Head of caudate nucleus (tissue), 42 donors: Measurements from ENCODE around the gene TTC8.
A peak's percentile ranks its signal among the peaks of the same experiment; 100 is the strongest.
"Not testable (repeated sequence)": the region's sequence is repeated elsewhere in the genome, so short reads cannot be mapped to it uniquely, and the experiment has no call there.

Experiments used
- DNase-seq, 42 donors: peaks; one replicate each; pipeline versions ENCODE4 v3.0.0 to v3.0.0-alpha.2; 2020 to 2021; ENCODE audit warnings: mixed read lengths in 7 of 42
- intact Hi-C: fragments of 100-400 bp; cut with DNase I; formaldehyde crosslinking; loops from one replicate; pipeline ENCODE4 v1.15.0; 2022

Gene TTC8

DNA sequence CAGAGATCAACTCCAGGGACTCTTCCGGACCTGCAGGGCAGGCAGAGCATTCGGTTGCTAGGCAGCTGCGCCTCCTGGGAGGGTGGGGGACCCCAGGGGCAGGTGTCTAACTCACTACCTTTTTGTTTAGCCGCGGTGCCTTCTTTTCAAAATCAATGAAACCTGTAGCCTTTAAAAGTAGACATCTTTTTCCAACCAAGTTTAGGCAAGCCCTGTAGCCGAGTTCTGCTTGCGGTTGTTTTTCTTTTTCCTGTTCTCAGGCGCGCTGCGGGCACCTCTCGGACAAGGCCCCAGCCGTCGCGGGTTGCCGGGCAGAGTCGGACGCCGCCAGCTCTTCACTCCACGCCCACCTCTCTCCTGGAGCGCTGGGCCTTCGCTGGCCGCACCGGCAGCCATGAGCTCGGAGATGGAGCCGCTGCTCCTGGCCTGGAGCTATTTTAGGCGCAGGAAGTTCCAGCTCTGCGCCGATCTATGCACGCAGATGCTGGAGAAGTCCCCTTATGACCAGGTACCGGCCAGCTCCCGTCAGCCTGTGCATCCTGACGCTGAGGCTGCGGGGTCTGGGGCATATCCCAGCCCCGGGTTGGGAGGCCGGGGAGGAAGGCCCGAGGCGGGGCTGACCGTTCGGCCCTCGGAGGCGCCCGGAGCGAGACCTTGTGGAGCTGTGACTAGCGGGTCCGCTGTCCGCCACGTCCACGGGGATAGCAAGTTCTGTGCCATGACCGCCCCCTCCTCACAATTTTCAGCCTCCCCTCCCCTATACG is at the start of gene TTC8:
TTC8 (plus strand) TSS at position 338 of the 764 bp plus-strand sequence; CDS start at position 395, 57 bp downstream.
- DNase-seq: peak; percentile 60 to 94 (median 85)
- intact Hi-C loops: no loop called here

DNA sequence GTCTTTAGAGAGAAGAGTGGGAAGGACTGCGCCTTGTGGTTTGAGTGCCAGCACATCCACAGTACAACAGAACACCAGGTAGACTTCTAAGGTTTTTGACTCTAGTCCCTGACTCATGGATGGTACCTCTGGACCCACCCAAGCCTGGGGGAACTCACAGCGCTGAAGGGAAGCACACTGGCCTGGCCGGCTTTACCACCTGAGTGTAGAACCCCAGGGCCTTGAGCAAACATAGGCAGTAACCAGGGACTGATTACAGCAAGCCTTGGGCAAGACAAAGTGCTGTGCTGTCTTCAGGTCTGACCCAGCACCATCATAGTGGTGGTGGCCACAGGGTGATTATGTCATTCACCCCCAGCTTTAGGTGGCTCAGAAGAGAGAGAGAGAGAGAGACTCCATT is 48.9 kb upstream of the TTC8 start:
- no peak for DNase-seq
- intact Hi-C loops: no loop called here

DNA sequence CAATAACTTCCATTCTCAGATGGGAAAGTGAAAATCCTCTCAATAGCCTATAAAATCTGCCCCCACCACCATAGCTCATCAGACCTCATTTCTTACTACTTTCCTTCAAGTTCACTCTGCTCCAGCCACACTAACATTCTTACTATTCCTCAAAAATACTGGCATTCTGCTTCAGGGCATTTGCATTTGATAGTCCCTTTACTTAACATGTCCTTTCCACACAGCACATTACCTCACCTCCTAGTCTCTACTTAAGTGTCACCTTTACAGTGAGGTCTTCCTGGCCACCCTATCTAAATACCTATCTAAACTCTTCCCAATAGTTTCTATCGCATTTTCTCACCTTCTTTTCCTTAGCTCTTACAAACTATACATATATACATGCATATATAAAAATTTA is 38.5 kb upstream of the TTC8 start:
- DNase-seq: no peak
- intact Hi-C loops: no loop called here

DNA sequence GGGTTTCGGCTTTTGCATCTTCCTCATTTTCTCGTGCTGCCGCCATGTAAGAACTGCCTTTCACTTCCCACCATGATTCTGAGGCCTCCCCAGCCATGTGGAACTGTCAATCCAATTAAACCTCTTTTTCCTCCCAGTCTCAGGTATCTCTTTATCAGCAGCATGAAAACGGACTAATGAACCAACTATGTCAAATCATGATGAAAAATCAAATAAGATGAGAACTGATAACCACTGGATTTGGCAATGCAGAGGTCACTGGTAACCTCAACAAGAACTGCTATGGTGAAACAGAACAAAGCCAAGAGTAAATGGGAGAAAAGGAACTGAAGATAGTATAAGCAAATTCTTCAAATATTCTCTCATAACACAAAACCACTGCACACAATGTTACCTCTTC is 37.7 kb upstream of the TTC8 start:
- intact Hi-C loops: no loop called here

DNA sequence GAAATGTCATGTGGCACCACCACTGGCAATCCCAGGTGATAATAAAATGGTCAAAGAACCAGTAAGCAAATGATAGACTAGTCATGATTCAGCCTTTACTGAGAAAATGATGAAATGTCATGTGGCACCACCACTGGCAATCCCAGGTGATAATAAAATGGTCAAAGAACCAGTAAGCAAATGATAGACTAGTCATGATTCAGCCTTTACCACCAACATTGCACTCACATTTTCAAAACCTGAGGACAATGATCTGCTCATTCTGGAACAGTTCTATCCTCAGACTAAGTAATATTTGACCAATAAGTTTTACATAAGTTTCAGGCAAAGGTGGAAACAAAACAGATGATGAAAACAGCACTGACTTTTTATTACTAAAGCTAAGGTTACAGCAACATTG is 34.9 kb upstream of the TTC8 start:
- DNase-seq, intact Hi-C loops: not testable (repeated sequence)

More for the DNA sequence above, 37.7 kb upstream of the TTC8 start:
- no peak for DNase-seq

DNA sequence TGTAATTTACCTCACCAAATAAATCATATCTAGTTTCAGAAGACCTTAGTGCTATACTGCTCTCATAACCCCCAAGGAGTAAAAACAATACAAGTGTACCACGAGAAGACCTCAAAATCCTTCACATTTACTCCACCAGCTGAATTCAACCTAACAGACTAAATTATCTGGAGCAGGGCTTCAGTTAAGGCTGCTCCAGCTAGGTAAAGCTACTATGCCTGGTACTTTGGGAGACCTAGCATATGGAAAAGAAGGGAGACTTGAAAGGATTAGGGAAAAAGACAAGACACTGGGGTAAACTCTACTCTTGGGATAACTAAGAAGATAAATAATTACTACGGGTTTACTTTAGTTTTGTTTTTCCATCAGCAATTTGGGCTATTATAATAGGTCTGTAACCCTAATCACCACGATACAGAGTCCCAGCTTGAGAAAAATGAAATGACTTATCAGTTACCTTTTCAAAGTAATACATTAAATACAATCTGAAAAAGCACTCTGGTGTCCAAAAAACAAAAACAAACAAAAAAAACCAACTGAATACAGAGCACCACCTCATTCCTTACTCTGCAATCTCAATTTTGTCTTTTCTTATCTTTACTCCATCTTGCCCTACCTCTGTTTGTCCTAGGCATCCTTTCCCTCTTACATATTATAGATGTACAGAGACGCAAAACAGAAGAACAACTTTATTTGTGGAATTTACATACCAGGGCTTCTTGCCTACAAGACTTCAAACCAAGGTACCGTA is 33.8 kb upstream of the TTC8 start:
- DNase-seq: no peak
- intact Hi-C loops: no loop called here

DNA sequence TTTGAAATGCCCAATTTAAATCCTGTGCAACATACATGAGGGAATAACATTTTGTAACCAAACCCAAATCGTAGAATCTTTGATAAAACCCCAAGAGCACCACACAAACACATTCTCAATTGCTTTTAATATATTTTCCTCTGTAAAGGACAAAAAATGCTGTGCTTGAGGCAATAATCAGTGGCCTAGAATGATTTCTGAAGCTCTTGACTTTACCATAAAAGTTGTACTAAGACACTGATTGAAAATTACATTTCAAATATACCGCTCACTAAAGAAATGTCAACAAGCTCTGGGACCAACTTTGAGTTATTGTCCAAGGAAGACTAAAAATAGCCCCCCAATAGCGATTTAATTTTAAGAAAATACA is 33.2 kb upstream of the TTC8 start:
- intact Hi-C loops: no loop called here
- DNase-seq: no peak

DNA sequence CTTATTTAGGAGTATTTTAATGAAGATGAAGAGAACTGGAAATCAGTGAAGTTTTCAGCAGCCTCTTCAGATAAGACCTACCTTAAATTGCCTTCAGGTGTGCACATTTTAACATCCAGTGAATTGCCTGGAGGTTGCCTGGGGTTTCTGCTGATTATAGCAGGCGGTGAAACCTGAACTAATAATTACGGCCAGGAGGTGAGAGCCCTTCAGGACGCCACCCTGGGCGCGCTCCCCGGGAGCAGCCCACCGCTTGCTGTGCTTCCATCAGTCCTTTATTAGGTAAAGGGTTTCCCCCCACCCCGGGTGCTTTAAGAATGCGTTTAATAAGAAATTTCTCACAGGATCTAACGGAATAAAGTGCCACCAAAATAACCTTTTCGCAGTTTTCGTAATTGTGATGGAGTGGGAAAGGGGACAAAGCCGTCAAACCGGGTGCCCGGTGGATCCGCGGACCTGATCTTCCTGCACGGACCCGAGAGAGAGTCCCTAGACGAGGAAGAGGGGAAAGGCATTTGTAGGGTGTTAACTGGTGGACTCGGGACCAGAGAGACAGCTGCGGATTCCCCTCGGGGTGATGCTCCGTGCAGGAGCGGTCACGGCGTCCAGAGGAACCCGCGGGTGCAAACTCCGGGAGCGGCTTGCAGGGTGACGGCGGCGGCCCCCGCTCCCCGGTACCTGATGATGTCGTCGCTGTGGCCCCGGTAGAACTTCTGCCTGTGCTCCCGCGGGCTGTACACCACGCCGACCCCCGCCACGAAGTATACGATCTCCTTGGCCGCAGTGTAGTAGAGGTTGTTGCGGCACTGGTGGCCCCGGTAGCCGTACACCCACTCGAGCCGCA is 32.6 kb upstream of the TTC8 start:
- DNase-seq: peak; percentile 11 to 73 (median 42)
- intact Hi-C loops: no loop called here

DNA sequence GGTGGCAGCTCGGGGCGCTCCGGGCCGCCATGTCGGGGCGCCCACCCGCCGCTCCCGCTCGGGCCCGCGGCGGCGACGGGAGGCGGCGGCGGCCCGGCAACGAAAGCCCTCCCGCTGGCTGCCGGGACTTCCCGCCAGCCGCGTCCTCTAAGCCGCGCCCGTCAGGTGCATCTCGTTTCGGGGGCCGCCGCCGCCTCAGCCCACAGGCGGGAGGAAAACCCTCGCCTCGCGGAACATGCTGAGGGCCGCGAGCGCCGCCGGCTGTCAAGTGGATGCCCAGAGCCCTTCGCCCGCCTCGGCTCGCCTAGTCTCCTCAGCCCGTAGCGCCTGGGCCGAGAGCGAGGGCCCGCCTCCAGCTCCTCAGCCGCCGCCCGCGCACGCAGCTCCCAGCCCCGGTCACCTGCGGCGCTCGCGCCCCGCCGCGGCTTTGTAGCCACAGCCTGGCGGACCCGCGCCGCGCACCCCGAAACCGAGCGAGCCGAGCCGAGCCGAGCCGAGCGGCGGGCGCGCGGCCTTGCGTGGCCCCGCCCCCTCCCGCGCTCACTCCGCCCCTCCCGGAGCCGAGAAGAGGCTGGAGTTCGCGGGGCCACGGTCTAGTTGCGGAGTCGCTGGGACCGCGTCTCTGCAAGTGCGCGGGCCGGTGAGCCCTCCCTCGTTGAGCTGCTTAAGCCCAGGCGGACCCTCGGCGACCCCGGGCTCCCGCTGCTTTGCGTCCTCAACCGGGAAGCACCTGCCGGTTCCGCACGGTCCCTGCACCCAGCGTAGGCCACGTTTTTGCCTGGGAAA is 31.8 kb upstream of the TTC8 start, which contains the start of gene EML5:
EML5 (minus strand) TSS at position 481 of the 786 bp plus-strand sequence; CDS start at position 31, 450 bp downstream.
- intact Hi-C loops: no loop called here
- DNase-seq: peak; percentile 52 to 93 (median 87)

DNA sequence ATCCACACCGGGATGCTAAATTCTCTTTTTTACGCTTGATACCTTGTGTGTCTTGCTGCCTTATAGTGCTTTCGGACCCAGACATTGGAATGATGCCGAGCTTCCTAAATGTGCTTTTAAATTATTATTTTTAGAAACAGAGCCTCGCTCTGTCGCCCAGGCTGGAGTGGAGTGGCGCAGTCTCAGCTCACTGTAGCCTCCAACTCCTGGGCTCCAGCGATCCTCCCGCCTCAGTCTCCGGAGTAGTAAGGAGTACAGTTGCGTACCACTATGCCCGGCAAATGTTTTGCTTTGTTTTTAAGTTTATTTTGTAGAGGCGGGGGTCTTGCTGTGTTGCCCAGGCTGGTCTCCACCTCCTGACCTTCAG is 31.2 kb upstream of the TTC8 start:
- peak in 24 of 42 donors; percentile 6 to 59 (median 22) for DNase-seq
- intact Hi-C loops: no loop called here

DNA sequence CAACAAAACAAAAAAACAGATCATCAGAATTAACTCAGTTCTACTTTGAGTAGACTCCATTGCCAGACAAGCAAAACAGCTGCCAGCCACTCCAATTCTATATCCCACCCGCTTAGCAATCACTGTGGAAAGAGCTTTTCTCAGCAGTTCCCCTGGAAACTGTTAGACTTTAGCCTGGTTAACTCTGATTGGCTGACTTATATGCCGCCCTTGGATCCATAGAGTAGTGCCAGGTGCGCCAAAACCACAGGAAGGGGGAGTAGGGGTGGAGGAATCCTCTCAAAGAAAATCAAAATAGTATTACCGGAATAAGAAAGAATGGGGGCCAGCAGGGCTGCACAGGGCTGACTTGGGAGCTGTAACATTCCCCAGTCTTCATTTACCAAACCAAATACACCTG is 26.3 kb upstream of the TTC8 start:
- DNase-seq: peak in 2 of 42 donors; percentile 5 to 20
- intact Hi-C loops: no loop called here

DNA sequence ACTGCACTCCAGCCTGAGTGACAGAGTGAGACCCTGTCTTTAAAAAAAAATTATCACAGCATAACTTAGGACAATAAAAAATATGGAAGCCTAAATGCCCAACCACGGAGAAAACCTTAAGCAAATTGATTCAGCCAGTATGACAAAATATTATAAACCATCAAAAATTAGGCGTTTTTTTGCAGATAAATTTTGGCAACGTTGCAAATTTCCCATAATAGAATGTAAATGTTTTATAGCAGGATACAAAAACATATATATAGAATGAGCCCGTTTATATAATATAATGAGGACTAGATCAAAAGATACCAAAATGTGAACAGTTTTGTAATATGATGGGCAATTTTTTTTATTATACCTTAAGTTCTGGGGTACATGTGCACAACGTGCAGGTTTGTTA is 24.9 kb upstream of the TTC8 start:
- no peak for DNase-seq
- intact Hi-C loops: no loop called here

DNA sequence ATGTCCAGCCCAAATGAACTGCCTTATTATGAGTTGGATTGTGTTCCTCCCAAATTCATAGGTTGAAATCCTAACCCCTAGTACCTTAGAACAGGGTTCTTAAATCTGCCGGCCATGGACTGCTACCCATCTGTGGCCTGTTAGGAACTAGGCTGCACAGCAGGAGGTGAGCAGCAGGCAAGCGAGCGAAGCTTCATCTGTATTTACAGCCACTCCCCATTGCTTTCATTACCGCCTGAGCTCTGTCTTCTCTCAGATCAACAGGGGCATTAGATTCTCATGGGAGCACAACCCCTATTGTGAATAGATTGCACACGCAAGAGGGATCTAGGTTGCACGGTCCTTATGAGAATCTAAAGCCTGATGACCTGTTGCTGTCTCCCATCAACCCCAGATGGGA is 21.9 kb upstream of the TTC8 start:
- intact Hi-C loops: no loop called here
- no peak for DNase-seq

DNA sequence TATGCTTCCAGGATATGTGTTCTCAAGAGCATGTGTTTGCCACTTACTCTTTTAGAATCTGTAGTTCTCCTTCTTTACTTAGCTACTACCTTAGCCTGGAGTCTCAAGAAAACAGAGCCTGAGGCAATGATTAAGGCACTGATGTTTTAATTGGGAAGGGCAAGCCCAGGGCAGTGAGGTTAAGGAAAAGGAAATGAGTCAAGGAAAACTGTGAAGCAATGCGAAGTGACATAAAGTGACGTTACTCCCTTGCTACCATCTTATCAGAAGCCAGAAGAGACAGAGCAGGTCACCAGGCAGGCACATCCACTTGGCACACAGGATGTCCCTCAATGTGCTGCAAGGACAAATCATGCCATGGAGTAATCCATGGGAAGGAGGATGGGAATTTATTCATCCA is 20.4 kb upstream of the TTC8 start:
- intact Hi-C loops: no loop called here
- no peak for DNase-seq

DNA sequence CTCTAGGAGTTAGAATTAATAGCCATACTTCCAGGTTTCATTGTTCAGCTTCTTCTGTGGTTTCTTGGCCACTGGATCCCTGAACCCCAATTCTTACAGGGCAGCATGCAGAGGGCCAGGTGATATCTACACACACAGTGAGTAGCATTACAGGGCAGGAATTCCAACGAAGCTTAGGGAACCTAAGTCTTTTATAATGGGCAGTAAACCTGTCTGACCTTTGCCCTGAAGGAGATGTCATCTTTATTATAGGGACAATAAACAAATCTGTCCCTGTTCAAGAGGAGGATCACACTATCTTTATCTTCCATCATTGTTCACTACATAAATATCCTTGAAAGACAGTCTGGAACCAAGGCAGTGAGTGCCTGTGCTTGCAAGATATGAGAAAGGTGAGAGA is 20.0 kb upstream of the TTC8 start:
- DNase-seq: no peak
- intact Hi-C loops: no loop called here

DNA sequence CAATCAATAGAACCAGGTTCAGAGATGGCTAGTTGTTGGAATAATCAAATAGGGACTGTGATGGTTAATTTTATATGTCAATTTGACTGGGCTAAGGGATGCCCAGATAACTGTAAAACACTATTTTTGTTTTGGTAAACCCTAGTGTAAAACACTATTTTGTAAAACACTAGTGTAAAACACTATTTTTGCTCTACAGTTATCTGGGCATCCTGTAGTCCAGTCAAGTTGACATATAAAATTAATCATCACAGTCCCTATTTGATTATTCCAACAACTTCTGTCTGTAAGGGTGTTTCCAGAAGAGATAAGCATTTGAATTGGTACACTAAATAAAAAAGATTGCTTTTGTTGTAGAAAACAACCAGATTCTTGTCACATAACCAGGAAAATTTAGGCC is 16.1 kb upstream of the TTC8 start:
- intact Hi-C loops: no loop called here
- no peak for DNase-seq

DNA sequence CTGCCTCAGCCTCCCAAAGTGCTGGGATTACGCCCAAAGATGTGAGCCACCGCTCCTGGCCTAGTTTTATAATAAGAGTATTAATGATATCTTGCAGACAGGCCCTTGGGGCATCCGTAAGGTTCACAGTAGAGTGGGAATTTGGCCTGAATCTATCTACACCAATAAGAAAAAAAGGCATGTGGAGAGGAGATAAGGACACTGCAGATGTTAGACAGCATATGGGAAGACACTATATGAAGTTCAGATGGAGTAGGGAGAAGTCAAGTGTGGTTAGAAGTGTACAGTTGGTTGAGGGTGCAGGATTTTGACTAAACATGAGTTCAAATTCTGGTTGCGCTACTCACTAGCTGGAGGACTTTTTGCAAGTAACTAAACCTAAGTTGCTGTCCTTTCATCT is 8.5 kb upstream of the TTC8 start:
- intact Hi-C loops: no loop called here
- DNase-seq: no peak

DNA sequence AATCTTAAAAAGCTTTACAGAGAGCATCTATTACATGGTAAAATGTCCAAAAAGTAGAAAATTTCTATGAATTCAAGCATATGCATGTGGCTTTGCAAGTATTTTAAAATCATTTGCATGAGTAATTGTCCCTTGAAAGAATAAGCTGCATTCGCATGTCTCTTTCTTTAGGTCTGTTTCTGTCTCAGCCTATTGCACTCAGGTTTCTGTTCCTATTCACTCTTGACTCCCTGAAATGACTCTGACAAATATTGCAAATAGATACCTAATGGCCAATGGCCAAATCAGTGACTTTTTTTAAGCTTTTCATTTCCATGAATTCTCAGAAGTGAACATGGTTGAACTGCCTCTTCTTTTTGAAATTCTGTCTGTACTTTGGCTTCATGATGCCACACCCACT is 6.4 kb upstream of the TTC8 start:
- intact Hi-C loops: no loop called here

DNA sequence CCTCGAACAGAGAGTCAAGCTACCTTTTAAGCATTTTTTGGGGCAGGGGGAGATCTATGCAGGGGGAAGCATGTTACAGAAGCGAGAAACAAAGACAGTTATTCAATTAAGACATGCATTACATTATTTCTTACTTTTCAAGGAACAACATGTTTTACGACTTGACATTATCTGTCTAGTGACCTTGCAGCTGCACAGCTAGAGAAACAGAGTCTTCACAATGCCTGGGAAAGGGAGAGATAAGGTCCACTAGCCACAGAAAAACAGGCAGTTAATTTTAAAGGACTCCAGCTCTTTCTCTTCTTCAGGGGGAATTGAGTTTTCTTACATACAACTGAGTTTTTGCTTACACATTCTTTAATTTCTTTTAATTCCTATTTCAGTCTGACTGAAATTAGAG is 4.8 kb upstream of the TTC8 start:
- intact Hi-C loops: not testable (repeated sequence)

More for the DNA sequence above, 6.4 kb upstream of the TTC8 start:
- no peak for DNase-seq

More for the DNA sequence above, 4.8 kb upstream of the TTC8 start:
- not testable (repeated sequence) for DNase-seq
